Spleen (tissue), 11 donors: ENCODE data around the gene FSCN2. TPM values are rescaled to one million over a fixed set of nuclear protein-coding genes. Genes with fewer than 3 reads are reported as not detected.
A peak's percentile ranks its signal among the peaks of the same experiment; 100 is the strongest.

Experiments
- DNase-seq: peaks from one replicate; pipeline ENCODE4 v3.0.0-alpha.2; 2020
- H3K27ac ChIP-seq, 8 donors: fragments of 200-600 bp; sonication (generic) in 7 of 8; 1 replicate in 4 of 8; 2 replicates in 4 of 8; pipeline versions ENCODE4 v1.5.0 to v1.8.0; 2016 to 2021; ENCODE audit warnings: inconsistent platforms in 4 of 8, mild to moderate bottlenecking in 4 of 8, moderate library complexity in 1 of 8
- H3K27me3 ChIP-seq, 7 donors: fragments of 200-600 bp; sonication (generic) in 6 of 7; replicated peaks in 1 of 7; 1 replicate in 4 of 7; 2 replicates in 3 of 7; pipeline versions ENCODE4 v1.5.0 to v1.8.0; 2016 to 2021; ENCODE audit warnings: inconsistent platforms in 3 of 7, mild to moderate bottlenecking in 1 of 7
- H3K36me3 ChIP-seq, 6 donors: fragments of 200-600 bp; sonication (generic) in 5 of 6; 1 replicate in 4 of 6; 2 replicates in 2 of 6; pipeline versions ENCODE4 v1.5.0 to v1.8.0; 2016 to 2021; ENCODE audit warnings: inconsistent platforms in 2 of 6
- H3K4me1 ChIP-seq, 6 donors: fragments of 200-600 bp; sonication (generic) in 5 of 6; 1 replicate in 3 of 6; 2 replicates in 3 of 6; pipeline versions ENCODE4 v1.5.0 to v1.8.0; 2016 to 2021; ENCODE audit warnings: inconsistent platforms in 3 of 6
- H3K4me3 ChIP-seq, 8 donors: fragments of 200-600 bp; sonication (generic) in 7 of 8; 1 replicate in 4 of 8; 2 replicates in 4 of 8; pipeline versions ENCODE4 v1.5.0 to v1.8.0; 2016 to 2021; ENCODE audit warnings: inconsistent platforms in 4 of 8, mild to moderate bottlenecking in 4 of 8, moderate library complexity in 2 of 8
- H3K9me3 ChIP-seq, 8 donors: fragments of 200-600 bp; sonication (generic) in 7 of 8; 1 replicate in 4 of 8; 2 replicates in 4 of 8; pipeline versions ENCODE4 v1.5.0 to v1.8.0; 2016 to 2021; ENCODE audit warnings: inconsistent platforms in 4 of 8
- CTCF ChIP-seq, 11 experiments: fragments of 200-600 bp in 7 of 11; fragments of 450-650 bp in 4 of 11; sonication (generic) in 4 of 11; IDR thresholded peaks in 8 of 11; conservative IDR thresholded peaks in 3 of 11; 1 replicate in 7 of 11; 2 replicates in 4 of 11; pipeline versions ENCODE4 v1.4.0 to v1.8.0; 2016 to 2021; ENCODE audit warnings: antibody characterized with exemption in 11 of 11, inconsistent platforms in 4 of 11, mild to moderate bottlenecking in 1 of 11
- POLR2A ChIP-seq, 3 donors: fragments of 450-650 bp; IDR thresholded peaks; one replicate each; pipeline ENCODE4 v1.5.1; 2017; ENCODE audit warnings: antibody characterized with exemption in 3 of 3, mild to moderate bottlenecking in 1 of 3
- POLR2AphosphoS5 ChIP-seq, 3 donors: sonication (generic); formaldehyde crosslinking; IDR thresholded peaks; one replicate each; pipeline ENCODE4 v1.5.1; 2017; ENCODE audit warnings: antibody characterized with exemption in 3 of 3
- WGBS, 5 donors: extraction: QIAGEN DNeasy Blood & Tissue Kit in 3 of 5; methylation state at CpG; one replicate each; pipeline versions ENCODE4 v1.1.5 to v1.1.7; 2013 to 2018; 5-methylcytosine and 5-hydroxymethylcytosine counted together
- intact Hi-C: fragments of 100-400 bp; cut with DNase I; formaldehyde crosslinking; loops from one replicate; pipeline ENCODE4 v1.15.0; 2023; ENCODE audit warnings: low total_unique reads
- polyA plus RNA-seq, 3 donors: library from polyadenylated mRNA; stranded (reverse); fragments of 200-250 nt; gene quantifications; one replicate each; pipeline ENCODE4 v1.2.1, GENCODE V29; 2013
- total RNA-seq, 7 donors: library from RNA; depleted of rRNA in 3 of 7; stranded (reverse); fragments of >200 nt in 3 of 7; fragmentation: NEBNext Ultra II Directional in 4 of 7; extraction: Animal tissue kit (Norgen Biotek cat#: 25700) in 4 of 7; gene quantifications; one replicate each; pipeline versions ENCODE4 v1.1.0 to v1.2.1, GENCODE V29; 2016 to 2021
- donor health status: healthy with polysubstance abuse.
- donor health status: DM: no; HTN: no; CAD: no; lungs with moderate emphysema.
- donor health status: DM: no; HTN: no; CAD: no.
- donor health status: Bipolar disorder and iron deficiency.
- donor health status: healthy.
- donor health status: DM: no; HTN: no; CAD: no.
- donor health status: DM: yes; HTN: yes; CAD: no.

The FSCN2 gene
- total and polyA plus RNA-seq, 10 donors = 0.41 to 4.0 (median 2.4) TPM

GRCh38 chr17:81524039-81524864, 3.9 kb upstream of the FSCN2 start:
- H3K9me3 ChIP-seq = no peaks in the 10 kb centered on the region
- H3K4me1 ChIP-seq = peaks cover 8 to 30% (median 18%) of the 10 kb centered on the region in 6 donors
- 71 to 91% (median 84%) methylated on average over 8 to 18 of the region's 18 CpGs for WGBS, 5 donors
- H3K4me3 ChIP-seq = no peak overlapping the region
- intact Hi-C loops = no loop called here
- no peaks in the 10 kb centered on the region for H3K36me3 ChIP-seq
- peaks cover 0 to 66% (median 0%) of the 10 kb centered on the region in 7 donors for H3K27me3 ChIP-seq
- H3K27ac ChIP-seq = no peak overlapping the region
- no peak for DNase-seq
- TF ChIP-seq POLR2AphosphoS5 (IDR thresholded peaks at IDR 0.05) (peak in 1 of 3 donors; percentile 9), CTCF (IDR thresholded peaks at IDR 0.05 in 8 of 11, conservative IDR thresholded peaks at IDR 0.05 in 3 of 11) (no peak), POLR2A (IDR thresholded peaks at IDR 0.05) (no peak)

GRCh38 chr17:81524865-81525159, 3.4 kb upstream of the FSCN2 start:
- intact Hi-C loops = no loop called here
- H3K27ac ChIP-seq = no peak overlapping the region
- H3K36me3 ChIP-seq = no peaks in the 10 kb centered on the region
- no peaks in the 10 kb centered on the region for H3K9me3 ChIP-seq
- no peak for DNase-seq
- no peak for TF ChIP-seq POLR2AphosphoS5 (IDR thresholded peaks at IDR 0.05)
- no peak for TF ChIP-seq CTCF (IDR thresholded peaks at IDR 0.05 in 8 of 11, conservative IDR thresholded peaks at IDR 0.05 in 3 of 11)
- no peak for TF ChIP-seq POLR2A (IDR thresholded peaks at IDR 0.05)
- no peak overlapping the region for H3K4me3 ChIP-seq
- peaks cover 0 to 60% (median 0%) of the 10 kb centered on the region in 7 donors for H3K27me3 ChIP-seq
- 79 to 94% (median 80%) methylated on average over 6 to 8 of the region's 8 CpGs for WGBS, 5 donors
- peaks cover 3 to 24% (median 12%) of the 10 kb centered on the region in 6 donors for H3K4me1 ChIP-seq

GRCh38 chr17:81526662-81527571, 1.3 kb upstream of the FSCN2 start:
- Histone ChIP-seq H3K36me3 (no peaks in the 10 kb centered on the region), H3K27ac (no peak overlapping the region), H3K27me3 (peaks cover 0 to 59% (median 0%) of the 10 kb centered on the region in 7 donors), H3K4me1 (peaks cover 0 to 16% (median 5%) of the 10 kb centered on the region in 6 donors), H3K4me3 (no peak overlapping the region), H3K9me3 (no peaks in the 10 kb centered on the region)
- TF ChIP-seq POLR2A (IDR thresholded peaks at IDR 0.05) = no peak
- intact Hi-C loops = no loop called here
- 85 to 90% (median 89%) methylated on average over 20 to 21 of the region's 21 CpGs for WGBS, 5 donors
- DNase-seq = no peak

- no peak for DNase-seq
- intact Hi-C loops = no loop called here
- 41 to 90% (median 68%) methylated on average over 2 to 20 of the region's 20 CpGs for WGBS, 5 donors
- H3K36me3 ChIP-seq = no peaks in the 10 kb centered on the region
- peaks cover 0 to 60% (median 0%) of the 10 kb centered on the region in 7 donors for H3K27me3 ChIP-seq
- TF ChIP-seq POLR2AphosphoS5 (IDR thresholded peaks at IDR 0.05) (no peak), CTCF (IDR thresholded peaks at IDR 0.05 in 8 of 11, conservative IDR thresholded peaks at IDR 0.05 in 3 of 11) (no peak), POLR2A (IDR thresholded peaks at IDR 0.05) (no peak)
- H3K4me3 ChIP-seq = no peak overlapping the region
- H3K4me1 ChIP-seq = peaks cover 0 to 12% (median 5%) of the 10 kb centered on the region in 6 donors
- no peaks in the 10 kb centered on the region for H3K9me3 ChIP-seq
- H3K27ac ChIP-seq = no peak overlapping the region
These were observed 140 bp downstream of the FSCN2 start for GRCh38 chr17:81528384-81528650.
